HG03565 (cell line): ENCODE data around the gene GCGR.
"Not testable (repeated sequence)": the region's sequence is repeated elsewhere in the genome, so short reads cannot be mapped to it uniquely, and the experiment has no call there.

Source experiments
- ATAC-seq: cut with Tn5 transposase; IDR thresholded peaks from one replicate; pipeline ENCODE4 v1.9.1; 2021; ENCODE audit warnings: mild to moderate bottlenecking, moderate library complexity; ENCODE audit not compliant: unreplicated experiment

GCGR gene

DNA sequence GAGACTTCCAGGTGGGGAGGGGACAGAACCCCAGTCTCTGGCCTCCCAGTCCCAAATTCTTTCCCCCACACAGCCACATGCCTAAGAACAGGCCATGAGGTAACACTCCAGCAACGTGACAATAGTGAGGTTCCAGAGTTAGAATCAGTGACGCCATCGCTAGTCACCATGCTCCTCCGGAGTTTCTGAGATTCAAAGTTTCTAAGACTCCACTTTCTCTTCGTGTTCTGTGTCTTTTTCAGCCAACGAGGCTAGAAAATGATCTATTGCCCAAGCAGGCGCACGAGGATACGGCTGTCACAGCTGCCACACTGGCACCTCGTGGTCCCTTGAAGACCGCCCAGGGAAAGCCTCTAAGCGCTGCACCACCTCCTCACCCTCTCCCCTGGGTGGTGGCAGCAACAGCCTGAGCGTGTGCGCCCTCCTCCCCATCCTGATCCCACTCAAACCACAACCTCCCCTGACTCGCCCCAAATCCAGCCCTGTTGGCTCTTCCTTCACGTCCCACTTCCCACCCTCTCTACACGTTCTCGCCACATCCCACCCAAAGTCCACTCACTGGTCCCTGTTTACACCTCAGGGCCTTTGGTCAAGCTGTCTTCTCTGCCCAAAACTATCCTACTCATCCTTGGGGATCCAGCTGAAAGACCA lies 28.1 kb downstream of the GCGR start:
- ATAC-seq, result peak; percentile 2

DNA sequence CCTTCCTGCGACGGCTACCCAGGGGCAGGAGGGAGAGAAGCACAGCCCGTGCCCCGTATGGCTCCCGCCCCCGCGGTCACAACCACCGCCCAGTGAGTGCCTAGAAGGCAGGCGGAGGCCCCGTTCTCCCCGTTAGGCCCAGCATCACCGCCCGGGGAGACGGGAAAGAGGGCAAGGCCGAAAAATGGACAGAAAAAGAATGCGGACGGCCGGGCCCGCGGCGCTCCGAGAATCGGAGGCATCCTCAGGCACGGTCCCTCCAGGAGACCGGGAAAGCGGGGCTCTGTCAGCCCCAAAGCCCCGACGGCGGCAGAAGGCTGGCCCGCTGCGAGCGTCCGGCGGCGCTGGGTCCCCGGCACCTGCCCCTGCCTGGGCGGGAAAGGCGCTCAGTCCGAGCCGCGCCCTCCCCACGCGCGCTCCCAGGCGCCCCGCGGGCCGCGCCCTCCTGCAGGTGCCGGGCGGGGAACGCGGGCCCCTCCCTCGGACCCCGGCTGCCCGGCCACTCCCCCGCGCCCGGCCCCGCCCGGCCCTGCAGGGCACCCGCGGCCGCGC lies 28.7 kb downstream of the GCGR start:
- ATAC-seq, result peak; percentile 47

DNA sequence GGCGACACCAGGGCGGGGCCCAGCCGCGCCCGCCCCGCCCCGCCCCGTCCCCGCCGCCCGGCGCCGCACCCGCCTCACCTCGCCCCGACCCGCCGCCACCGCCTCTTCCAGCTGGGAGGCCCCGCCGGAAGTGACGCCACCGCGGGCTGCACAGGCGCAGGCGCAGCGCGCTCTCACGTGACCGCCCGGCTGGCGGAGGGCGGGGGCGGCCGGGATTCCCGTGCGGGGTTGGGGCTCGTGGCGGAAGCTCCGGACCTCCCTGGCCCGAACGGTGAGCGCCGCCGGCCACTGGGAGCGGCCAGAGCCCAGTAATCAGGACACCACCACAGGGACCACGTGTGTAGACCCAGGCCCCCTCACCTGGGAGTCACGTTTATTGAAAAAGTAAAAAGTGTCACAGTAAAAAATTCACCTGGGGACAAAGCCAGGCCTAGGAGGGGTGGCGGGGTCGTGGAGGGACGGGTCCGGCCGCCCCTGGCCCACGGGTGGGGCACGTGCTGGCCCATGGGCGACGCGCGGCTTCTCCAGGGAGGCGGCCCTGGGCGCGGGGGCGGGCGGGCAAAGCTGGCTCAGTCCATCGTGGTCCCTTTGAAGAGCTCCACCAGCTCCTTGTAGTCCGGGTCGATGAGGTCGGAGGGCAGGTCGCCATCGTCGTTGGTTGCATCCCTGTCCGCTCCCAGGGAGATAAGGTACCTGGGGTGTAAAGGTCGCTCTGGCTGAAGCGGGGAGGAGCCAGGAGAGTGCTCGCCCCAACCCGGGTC lies 29.4 kb downstream of the GCGR start, which contains the start of gene MCRIP1:
TSS of gene MCRIP1 (minus strand) at position 132 of the 761 bp plus-strand sequence. CDS start 8,785 bp downstream, outside the sequence.
- ATAC-seq, result peak; percentile 64

DNA sequence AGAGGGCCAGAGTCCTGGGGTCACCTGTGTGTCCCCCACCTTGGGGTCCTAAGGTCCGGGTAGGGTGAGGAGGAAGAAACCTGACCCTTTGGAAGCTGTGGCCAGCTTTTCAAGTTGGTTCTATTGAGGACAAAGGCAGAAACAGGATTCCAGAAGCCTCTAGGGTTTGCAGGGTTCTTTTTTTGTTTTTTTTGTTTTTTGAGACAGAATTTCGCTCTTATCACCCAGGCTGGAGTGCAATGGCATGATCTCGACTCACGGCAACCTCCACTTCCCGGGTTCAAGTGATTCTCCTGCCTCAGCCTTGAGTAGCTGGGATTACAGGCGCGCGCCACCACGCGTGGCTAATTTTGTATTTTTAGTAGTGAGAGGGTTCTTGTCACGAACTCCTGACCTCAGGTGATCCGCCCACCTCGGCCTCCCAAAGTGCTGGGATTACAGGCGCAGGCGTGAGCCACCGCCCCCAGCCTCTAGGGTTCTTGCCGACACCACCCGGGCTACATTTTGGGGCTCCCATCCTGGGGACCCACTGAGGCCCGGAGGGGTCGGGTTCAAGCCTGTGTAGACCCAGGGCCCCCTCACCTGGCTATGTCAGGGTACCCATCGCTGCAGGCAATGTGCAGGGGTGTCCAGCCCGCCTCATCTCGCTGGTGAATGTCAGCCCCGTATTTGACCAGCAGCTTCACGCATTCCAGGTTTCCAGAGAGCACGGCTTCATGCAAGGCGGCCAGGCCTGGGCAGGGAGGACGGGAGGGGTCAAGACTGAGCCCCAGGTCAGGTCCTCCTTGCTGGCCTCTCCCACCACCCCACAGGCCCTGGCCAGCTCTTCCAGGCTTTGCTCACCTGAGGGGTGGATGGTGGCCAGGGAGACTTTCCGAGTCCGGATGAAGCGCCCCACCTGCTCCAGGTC lies 30.2 kb downstream of the GCGR start:
- no peak for ATAC-seq

DNA sequence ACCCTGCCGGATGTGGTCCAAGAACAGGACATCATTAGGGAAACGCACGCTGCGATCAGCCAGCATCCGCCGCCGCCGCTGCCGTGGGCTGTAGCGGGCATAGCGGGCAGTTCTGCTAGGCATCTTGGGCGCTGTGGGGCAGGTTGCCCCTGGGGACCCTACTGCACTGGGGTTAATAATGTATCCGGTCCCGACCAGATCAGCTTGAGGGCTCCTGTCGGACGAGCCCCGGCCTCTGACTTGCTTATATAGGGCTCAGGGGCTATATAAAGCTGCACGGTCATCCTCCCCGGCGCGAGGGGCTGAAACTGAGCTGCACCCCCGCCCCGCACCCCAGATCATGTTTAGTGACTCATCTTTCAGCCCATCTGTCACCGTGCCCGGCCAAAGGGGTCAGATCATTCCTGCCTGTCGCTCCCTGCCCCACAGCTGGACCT lies 30.9 kb downstream of the GCGR start, which contains the start of gene PPP1R27:
TSS of gene PPP1R27 (minus strand) at position 220 of the 437 bp plus-strand sequence. CDS start at position 123, 97 bp downstream.
- no peak for ATAC-seq

DNA sequence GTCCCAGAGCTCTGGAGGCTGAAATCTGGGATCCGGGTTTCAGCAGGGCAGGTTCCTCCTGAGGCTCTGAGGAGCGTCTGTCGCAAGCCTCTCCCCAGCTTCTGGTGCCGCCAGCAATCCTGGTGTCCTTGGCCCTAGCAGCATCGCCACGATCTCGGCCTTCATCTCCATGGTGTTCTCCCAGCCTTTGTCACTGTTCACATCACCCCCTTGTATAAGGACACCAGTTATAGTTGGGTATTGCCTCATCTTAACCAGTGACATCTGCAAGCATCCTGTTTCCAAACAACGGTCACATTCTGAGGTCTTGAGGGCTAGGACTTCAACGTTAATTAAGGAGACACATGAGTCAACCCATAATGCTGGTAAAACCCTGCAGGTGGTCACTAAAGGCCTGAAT lies 33.7 kb downstream of the GCGR start:
- ATAC-seq, result no peak

DNA sequence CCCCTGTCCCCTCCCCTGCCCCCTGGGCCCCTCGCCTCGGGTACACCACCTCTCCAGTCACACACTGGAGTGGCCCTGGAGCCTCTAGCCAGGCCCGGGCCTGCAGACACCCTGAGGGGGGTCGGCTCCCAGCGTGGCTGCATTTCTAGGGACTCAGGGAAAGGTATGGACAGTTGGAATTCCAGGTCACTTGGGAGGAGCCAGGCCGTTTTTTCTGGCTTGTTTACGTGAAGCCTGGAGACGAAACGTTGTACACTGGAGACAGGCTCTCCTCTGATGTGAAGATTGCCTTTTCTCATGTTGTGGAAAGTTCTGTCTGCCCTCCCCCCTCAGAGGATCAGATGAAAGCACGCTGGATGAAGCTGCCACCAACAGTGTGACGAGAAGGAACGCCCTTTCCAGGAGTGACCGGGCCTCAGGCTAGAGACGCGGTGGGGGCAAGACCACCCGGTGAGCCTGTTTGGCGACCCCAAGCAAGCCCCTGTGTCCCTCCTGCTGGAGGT lies 34.9 kb downstream of the GCGR start:
- ATAC-seq, result no peak

DNA sequence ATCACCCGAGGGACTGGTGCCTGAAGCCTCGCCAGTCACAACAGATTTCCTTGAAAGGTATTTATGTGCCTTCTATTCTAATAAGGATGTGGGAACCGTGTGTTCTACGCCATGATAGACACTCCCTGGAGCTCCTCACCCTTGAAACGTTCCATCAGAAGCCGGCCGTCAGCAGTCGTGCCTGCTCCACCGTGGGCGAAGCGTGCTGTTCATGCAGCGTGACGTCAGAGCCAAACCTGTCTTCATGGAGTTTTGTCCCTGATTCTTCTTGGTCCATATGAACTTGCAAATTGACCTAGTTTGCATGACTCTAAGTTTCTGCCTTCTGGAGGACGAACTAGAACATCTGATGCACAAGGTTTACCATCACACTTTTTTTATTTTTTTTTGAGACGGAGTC lies 35.4 kb downstream of the GCGR start:
- no peak for ATAC-seq

GRCh38 chr17:81840059-81840458 lies 36.1 kb downstream of the GCGR start:
- ATAC-seq, result not testable (repeated sequence)

- ATAC-seq, result no peak
Observed at GRCh38 chr17:81840826-81841778, 37.2 kb downstream of the GCGR start.

DNA sequence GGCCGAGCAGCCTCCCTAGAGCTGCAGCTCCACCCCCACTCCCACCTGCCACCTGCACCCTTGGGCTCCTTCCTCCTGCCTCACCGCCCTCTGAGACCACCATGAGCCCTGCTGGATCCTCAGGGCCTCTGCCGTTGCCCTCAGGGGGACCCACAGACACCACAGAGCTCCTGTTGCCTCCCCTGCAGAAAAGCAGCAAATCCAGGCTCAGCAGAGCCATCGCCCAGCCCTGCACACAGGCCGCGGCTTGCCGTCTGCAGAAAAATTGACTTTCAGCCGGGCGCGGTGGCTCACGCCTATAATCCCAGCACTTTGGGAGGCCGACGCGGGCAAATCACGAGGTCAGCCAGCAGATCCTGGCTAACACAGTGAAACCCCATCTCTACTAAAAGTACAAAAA lies 37.9 kb downstream of the GCGR start:
- no peak for ATAC-seq

DNA sequence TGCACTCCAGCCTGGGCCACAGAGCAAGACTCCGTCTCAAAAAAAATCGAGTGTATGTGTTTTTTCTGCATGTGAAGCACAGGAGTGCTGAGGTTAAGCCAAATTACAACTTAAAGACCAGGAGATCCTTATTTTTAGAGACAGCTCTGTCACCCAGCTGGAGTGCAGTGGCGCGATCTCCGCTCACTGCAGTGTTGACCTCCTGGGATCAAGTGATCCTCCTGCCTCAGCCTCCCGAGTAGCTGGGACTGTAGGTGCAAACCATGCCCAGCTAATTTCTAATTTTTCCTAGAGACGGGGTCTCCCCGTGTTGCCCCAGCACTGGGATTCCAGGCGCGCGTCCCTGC lies 38.4 kb downstream of the GCGR start:
- no peak for ATAC-seq

GRCh38 chr17:81842725-81843504 lies 39.0 kb downstream of the GCGR start:
- ATAC-seq, result no peak

- ATAC-seq, result no peak
Observed at GRCh38 chr17:81843713-81844326, 39.9 kb downstream of the GCGR start.

GRCh38 chr17:81844327-81844851 lies 40.4 kb downstream of the GCGR start:
- no peak for ATAC-seq

DNA sequence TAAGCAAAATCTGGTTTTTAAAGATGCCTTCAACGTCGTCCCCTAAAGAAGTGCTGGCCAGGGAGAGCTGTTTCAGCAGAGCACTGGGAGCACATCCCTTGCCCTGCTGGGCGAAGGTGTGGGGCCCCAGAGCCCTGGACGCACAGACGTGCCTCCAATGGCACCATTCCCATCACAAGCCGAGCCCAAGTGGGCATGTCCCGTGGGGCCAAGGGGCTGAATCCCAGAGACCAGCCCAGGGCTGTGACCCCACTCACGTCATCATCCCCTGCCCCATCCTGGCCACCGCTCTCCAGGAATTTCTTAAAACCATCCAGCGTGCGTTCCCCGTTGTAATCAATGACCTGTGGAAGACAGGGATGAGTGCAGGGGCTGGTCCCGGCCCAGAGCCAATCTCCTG lies 40.9 kb downstream of the GCGR start:
- no peak for ATAC-seq

DNA sequence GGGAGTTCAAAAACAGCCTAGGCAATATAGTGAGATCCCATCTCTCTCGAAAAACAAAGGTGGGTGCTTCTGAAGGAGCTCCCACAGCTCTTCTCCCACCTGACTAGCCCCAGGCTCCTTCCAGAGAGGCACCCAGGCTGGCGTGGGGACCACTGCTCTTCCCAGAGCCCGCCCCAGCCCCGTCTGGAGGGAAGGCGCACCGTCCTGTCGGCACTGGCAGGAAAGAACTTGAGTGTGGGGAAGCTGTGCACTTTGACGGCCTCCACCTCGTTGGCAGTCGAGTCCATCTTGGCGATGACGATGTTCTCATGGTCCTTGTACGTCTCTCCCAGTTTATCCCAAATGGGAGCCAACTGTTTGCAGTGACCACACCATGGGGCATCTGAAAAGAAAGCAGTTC lies 41.4 kb downstream of the GCGR start:
- no peak for ATAC-seq
